GM12873 (cell line): ENCODE results near the gene MOSPD3.

Source experiments
- CTCF ChIP-seq: IDR thresholded peaks from 2 replicates; pipeline ENCODE4 v1.5.1; 2012; ENCODE audit warnings: low read depth, mild to moderate bottlenecking, moderate library complexity, low read length, control low read depth; ENCODE audit not compliant: insufficient read depth; ENCODE audit errors: missing control alignments

Gene MOSPD3

DNA sequence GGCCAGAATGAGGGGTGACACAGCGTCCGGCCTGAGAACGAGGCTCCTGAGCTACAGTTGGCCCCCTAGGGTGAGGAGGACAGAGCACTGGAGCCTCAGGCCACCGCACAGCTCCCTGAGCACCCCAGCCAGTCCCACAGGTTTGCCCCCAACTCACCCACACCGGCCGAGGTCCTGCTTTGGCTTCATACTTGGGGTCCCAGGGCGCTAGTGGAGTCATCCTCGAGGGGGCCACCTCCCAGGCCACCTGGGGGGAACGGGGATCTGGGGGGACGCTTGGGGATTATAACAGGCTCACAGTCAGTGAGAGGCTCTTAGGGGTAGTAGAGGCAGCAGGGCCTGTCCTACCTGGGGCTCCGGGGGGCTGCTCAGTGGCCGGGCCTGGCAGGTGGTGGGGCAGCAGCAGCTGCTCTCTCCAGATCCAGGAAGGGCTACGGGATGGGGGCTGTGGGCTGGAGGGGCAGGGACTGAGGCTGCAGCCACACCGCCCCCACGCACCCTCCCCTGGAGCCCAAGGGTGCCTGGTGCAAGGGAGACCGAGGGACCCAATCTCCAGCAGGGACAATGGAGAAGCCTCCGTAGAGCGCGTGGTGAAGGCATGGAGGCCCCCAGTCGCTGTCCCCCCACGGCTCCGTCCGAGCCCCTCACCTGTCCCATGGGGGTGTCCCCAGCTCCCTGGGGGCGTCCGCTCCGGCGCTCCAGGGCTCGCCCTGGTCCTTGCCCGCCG is 39.2 kb upstream of the MOSPD3 start:
- no peak for TF ChIP-seq CTCF

DNA sequence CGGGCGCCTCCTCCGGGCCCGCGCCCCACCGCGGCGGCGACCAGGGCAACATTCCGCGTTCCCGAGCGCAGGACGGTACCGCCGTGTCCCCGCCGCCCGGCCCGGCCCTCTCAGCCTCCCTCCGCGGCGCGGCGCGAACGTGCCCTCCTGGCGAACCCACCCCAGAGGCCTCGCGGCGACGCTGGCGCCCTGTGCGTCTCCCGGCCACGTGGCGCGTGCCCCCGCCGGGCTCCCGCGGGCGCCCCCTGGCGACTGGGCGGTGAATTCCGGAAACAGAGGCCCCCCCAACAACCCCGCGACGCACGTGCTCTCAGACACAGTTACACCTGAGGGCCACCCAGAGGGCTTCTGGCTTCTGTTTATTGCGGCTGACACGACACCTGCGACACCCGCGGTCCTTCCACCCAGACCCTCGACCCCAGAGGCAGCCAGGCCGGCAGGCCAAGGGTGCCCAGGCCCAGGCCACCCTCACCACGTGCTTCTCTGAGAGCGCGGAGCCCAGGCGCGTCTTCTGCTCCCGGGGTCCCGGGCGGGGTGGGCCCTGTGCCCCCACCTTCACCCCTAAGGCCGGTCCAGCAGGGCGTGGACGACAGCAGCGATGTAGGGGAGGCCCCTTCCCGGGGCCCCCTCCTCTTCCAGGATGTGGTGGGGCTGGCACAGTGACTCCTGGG is 38.5 kb upstream of the MOSPD3 start, which contains the start of gene SAP25:
TSS of gene SAP25 (minus strand) at position 210 of the 671 bp plus-strand sequence. CDS start at position 52, 158 bp downstream.
- no peak for TF ChIP-seq CTCF

GRCh38 chr7:100574362-100575205 is 37.8 kb upstream of the MOSPD3 start:
- no peak for TF ChIP-seq CTCF

- no peak for TF ChIP-seq CTCF
Observed at GRCh38 chr7:100575206-100575631, 37.1 kb upstream of the MOSPD3 start.

DNA sequence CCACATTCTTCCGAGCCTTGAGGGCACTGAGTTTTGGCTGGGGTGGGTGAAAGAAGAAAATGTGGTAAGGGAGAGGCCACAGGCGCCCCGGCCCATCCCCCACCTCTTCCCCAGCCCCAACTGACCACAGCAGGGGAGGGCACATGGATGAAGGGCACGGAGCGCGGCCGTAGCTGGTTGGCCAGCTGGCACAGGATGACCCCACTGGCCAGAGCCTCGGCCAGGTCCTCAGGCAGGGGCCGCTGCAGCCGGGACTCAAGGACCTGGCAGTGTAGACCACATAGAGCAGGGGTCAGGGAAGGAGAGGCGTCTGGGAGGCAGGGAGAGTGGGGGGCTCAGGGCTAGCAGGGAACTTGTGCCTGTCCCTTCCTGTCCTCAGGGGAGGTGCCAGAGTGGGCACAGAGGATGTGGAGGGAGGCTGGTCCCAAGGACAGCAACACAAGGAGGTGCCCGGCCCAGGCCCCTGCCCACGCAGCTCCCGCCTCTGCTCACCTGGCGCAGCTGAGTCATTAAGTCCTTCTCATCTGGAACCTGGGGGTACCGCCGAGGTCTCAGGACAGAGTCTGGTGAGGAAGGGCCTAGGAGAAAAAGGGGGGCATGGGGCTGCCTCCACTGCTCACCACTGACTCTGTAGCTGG is 36.5 kb upstream of the MOSPD3 start:
- no peak for TF ChIP-seq CTCF

GRCh38 chr7:100576384-100576993 is 35.9 kb upstream of the MOSPD3 start:
- TF ChIP-seq CTCF: no peak
